ENCODE measurements around the gene DTNB.
A peak's percentile ranks its signal among the peaks of the same experiment; 100 is the strongest.

Gene DTNB

GRCh38 chr2:25383806-25384205 is 289.6 kb downstream of the DTNB start:
- no peaks in the 10 kb centered on the region for H3K9me3 Mint-ChIP-seq
- H3K36me3 Mint-ChIP-seq (ENCODE audit: low read depth), result peaks cover 17% of the 10 kb centered on the region
- no peak overlapping the region for H3K27ac Mint-ChIP-seq
- no peaks in the 10 kb centered on the region for H3K27me3 Mint-ChIP-seq
- H3K4me3 Mint-ChIP-seq, result no peak overlapping the region
- H3K4me1 Mint-ChIP-seq (ENCODE audit: low read depth), result peaks cover 18% of the 10 kb centered on the region
- DNase-seq, result no peak

- no peak for DNase-seq
- Mint-ChIP-seq H3K36me3 (ENCODE audit: low read depth) (peaks cover 5% of the 10 kb centered on the region), H3K27ac (no peak overlapping the region), H3K4me3 (no peak overlapping the region), H3K4me1 (ENCODE audit: low read depth) (peaks cover 37% of the 10 kb centered on the region), H3K27me3 (no peaks in the 10 kb centered on the region), H3K9me3 (no peaks in the 10 kb centered on the region)
Observed at GRCh38 chr2:25381502-25381901, 291.9 kb downstream of the DTNB start.

GRCh38 chr2:25380586-25381375 is 292.6 kb downstream of the DTNB start:
- DNase-seq, result no peak
- no peak overlapping the region for H3K4me3 Mint-ChIP-seq
- H3K27ac Mint-ChIP-seq, result no peak overlapping the region
- peaks cover 3% of the 10 kb centered on the region for H3K36me3 Mint-ChIP-seq (ENCODE audit: low read depth)
- H3K4me1 Mint-ChIP-seq (ENCODE audit: low read depth), result peaks cover 44% of the 10 kb centered on the region
- H3K27me3 Mint-ChIP-seq, result no peaks in the 10 kb centered on the region
- no peaks in the 10 kb centered on the region for H3K9me3 Mint-ChIP-seq

GRCh38 chr2:25380023-25380422 is 293.4 kb downstream of the DTNB start:
- Mint-ChIP-seq H3K4me1 (ENCODE audit: low read depth) (peaks cover 45% of the 10 kb centered on the region), H3K9me3 (no peaks in the 10 kb centered on the region), H3K27ac (no peak overlapping the region), H3K36me3 (ENCODE audit: low read depth) (peaks cover 3% of the 10 kb centered on the region), H3K4me3 (no peak overlapping the region), H3K27me3 (no peaks in the 10 kb centered on the region)
- DNase-seq, result no peak

GRCh38 chr2:25379535-25379934 is 293.8 kb downstream of the DTNB start:
- peaks cover 45% of the 10 kb centered on the region for H3K4me1 Mint-ChIP-seq (ENCODE audit: low read depth)
- H3K36me3 Mint-ChIP-seq (ENCODE audit: low read depth), result peaks cover 3% of the 10 kb centered on the region
- no peaks in the 10 kb centered on the region for H3K27me3 Mint-ChIP-seq
- H3K9me3 Mint-ChIP-seq, result no peaks in the 10 kb centered on the region
- H3K4me3 Mint-ChIP-seq, result no peak overlapping the region
- DNase-seq, result no peak
- no peak overlapping the region for H3K27ac Mint-ChIP-seq

- H3K27me3 Mint-ChIP-seq, result no peaks in the 10 kb centered on the region
- DNase-seq, result no peak
- H3K36me3 Mint-ChIP-seq (ENCODE audit: low read depth), result peaks cover 3% of the 10 kb centered on the region
- no peak overlapping the region for H3K4me3 Mint-ChIP-seq
- peak overlapping the region; percentile 62 for H3K27ac Mint-ChIP-seq
- H3K4me1 Mint-ChIP-seq (ENCODE audit: low read depth), result peaks cover 45% of the 10 kb centered on the region
- no peaks in the 10 kb centered on the region for H3K9me3 Mint-ChIP-seq
Observed at GRCh38 chr2:25378731-25379490, 294.5 kb downstream of the DTNB start.

GRCh38 chr2:25377822-25378421 is 295.5 kb downstream of the DTNB start:
- DNase-seq, result no peak
- H3K36me3 Mint-ChIP-seq (ENCODE audit: low read depth), result peaks cover 3% of the 10 kb centered on the region
- H3K4me1 Mint-ChIP-seq (ENCODE audit: low read depth), result peaks cover 45% of the 10 kb centered on the region
- peak overlapping the region; percentile 97 for H3K27ac Mint-ChIP-seq
- H3K27me3 Mint-ChIP-seq, result no peaks in the 10 kb centered on the region
- H3K9me3 Mint-ChIP-seq, result no peaks in the 10 kb centered on the region
- peak overlapping the region; percentile 64 for H3K4me3 Mint-ChIP-seq

GRCh38 chr2:25376750-25377621 is 296.4 kb downstream of the DTNB start:
- Mint-ChIP-seq H3K27me3 (no peaks in the 10 kb centered on the region), H3K9me3 (no peaks in the 10 kb centered on the region), H3K4me1 (ENCODE audit: low read depth) (peaks cover 45% of the 10 kb centered on the region), H3K27ac (peak overlapping the region; percentile 97), H3K36me3 (ENCODE audit: low read depth) (peaks cover 3% of the 10 kb centered on the region), H3K4me3 (peak overlapping the region; percentile 64)
- peak; percentile 96 for DNase-seq

GRCh38 chr2:25375989-25376545 is 297.3 kb downstream of the DTNB start:
- no peaks in the 10 kb centered on the region for H3K9me3 Mint-ChIP-seq
- H3K36me3 Mint-ChIP-seq (ENCODE audit: low read depth), result peaks cover 3% of the 10 kb centered on the region
- H3K4me3 Mint-ChIP-seq, result peak overlapping the region; percentile 18
- DNase-seq, result no peak
- no peaks in the 10 kb centered on the region for H3K27me3 Mint-ChIP-seq
- peak overlapping the region; percentile 86 for H3K27ac Mint-ChIP-seq
- peaks cover 46% of the 10 kb centered on the region for H3K4me1 Mint-ChIP-seq (ENCODE audit: low read depth)

GRCh38 chr2:25375371-25375988 is 297.9 kb downstream of the DTNB start:
- Mint-ChIP-seq H3K4me1 (ENCODE audit: low read depth) (peaks cover 49% of the 10 kb centered on the region), H3K4me3 (no peak overlapping the region), H3K9me3 (no peaks in the 10 kb centered on the region), H3K27ac (no peak overlapping the region), H3K27me3 (no peaks in the 10 kb centered on the region), H3K36me3 (ENCODE audit: low read depth) (peaks cover 3% of the 10 kb centered on the region)
- no peak for DNase-seq

- Mint-ChIP-seq H3K9me3 (no peaks in the 10 kb centered on the region), H3K4me3 (no peak overlapping the region), H3K36me3 (ENCODE audit: low read depth) (peaks cover 3% of the 10 kb centered on the region), H3K27ac (no peak overlapping the region), H3K27me3 (no peaks in the 10 kb centered on the region), H3K4me1 (ENCODE audit: low read depth) (peaks cover 43% of the 10 kb centered on the region)
- no peak for DNase-seq
Observed at GRCh38 chr2:25374827-25375226, 298.6 kb downstream of the DTNB start.

- Mint-ChIP-seq H3K27me3 (no peaks in the 10 kb centered on the region), H3K4me1 (ENCODE audit: low read depth) (peaks cover 39% of the 10 kb centered on the region), H3K36me3 (ENCODE audit: low read depth) (peaks cover 3% of the 10 kb centered on the region), H3K4me3 (no peak overlapping the region), H3K27ac (no peak overlapping the region), H3K9me3 (no peaks in the 10 kb centered on the region)
- no peak for DNase-seq
Observed at GRCh38 chr2:25374411-25374810, 299.0 kb downstream of the DTNB start.

GRCh38 chr2:25373269-25373981 is 300.0 kb downstream of the DTNB start:
- Mint-ChIP-seq H3K36me3 (ENCODE audit: low read depth) (peaks cover 3% of the 10 kb centered on the region), H3K9me3 (no peaks in the 10 kb centered on the region), H3K4me3 (no peak overlapping the region), H3K4me1 (ENCODE audit: low read depth) (peaks cover 29% of the 10 kb centered on the region), H3K27ac (no peak overlapping the region), H3K27me3 (no peaks in the 10 kb centered on the region)
- DNase-seq, result no peak
